ENCODE data around the gene C20orf204. TPM values are rescaled to one million over a fixed set of nuclear protein-coding genes. Genes with fewer than 3 reads are reported as not detected.

The C20orf204 gene
- total and polyA plus RNA-seq, 10 of the 15 experiments (the other 5 are each of a cell fraction or from before 2014, with no cell fraction given): 0.24 to 56.0 (median 12.4) TPM

DNA sequence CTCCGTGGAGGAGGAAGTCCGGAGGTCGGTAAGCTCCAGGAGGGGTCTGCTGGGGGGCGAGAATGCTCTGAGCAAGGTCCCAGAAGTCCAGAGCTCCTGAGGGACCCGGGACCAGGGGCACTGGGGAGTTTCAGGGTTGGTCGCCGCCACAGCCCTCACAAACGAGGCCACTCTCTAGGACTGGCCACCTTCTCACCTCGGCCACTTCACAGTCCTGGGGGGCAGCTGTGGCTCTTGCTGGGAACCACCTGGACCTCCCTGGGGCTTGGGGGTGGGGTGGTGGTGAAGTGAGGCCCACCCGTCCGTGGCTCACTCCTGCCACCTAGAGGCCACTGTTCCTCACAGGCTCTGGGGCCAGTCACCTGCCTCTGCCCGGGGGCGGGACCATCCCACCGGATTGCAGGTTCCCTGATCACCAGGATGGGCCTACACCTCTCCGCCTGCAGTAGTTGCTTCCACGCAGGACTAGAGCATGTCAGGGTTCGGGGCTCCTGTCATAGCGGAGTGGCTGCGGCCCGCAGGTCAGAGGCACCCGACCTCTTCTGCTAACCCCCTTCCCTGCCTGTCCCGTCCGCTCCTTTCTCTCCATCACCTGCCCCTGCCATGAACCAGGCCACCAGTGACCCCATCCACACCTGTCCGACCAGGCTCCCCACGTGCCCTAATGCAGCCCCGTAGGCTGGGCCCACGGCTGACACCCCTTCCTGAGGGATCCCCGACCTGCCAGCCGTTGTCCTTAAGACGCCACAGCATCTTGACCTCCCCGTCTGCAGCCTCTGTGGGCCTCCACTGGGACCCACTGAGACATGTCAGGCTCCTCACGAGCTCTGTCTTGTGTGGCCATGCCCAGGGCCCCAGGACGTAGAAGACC lies 21.9 kb downstream of the C20orf204 start:
- H3K4me1 ChIP-seq (ENCODE audit: control insufficient read depth, insufficient read depth, low read length): peaks cover 53% of the 10 kb centered on the region
- H3K9me3 ChIP-seq (replicated peaks; ENCODE audit: control insufficient read depth, insufficient read depth, low read length): no peaks in the 10 kb centered on the region
- peak overlapping the region; percentile 38 for H3K27ac ChIP-seq (ENCODE audit: control insufficient read depth, insufficient read depth)
- peak; percentile 86 for ATAC-seq
- H3K9ac ChIP-seq (ENCODE audit: control insufficient read depth, insufficient read depth, low read length): peak overlapping the region; percentile 61
- peak overlapping the region; percentile 35 for H3K4me3 ChIP-seq
- WGBS (ENCODE audit: insufficient coverage, insufficient replicate concordance, low lambda C conversion rate, missing lambda C conversion rate): 24% methylated on average over 33 of the region's 33 CpGs
- H4K20me1 ChIP-seq (ENCODE audit: control insufficient read depth, insufficient read depth): no peaks in the 10 kb centered on the region
- H3K4me2 ChIP-seq (ENCODE audit: control insufficient read depth, insufficient read depth): peak overlapping the region; percentile 90
- CTCF ChIA-PET: interaction anchor here (0.6 to 9.2 kb wide), 23 partner anchors 9 to 521 kb away, joined by 3 to 108 read pairs (median 4); partner anchors contain the start of genes OPRL1, PRPF6, PTK6 and RGS19
- RAD21 ChIA-PET (ENCODE audit: unreplicated experiment): interaction anchor here (0.7 to 7.1 kb wide), 8 partner anchors 18 to 520 kb away, joined by 3 to 78 read pairs (median 8); partner anchors contain the start of genes PRPF6, PTK6 and TPD52L2
- SMC1A ChIA-PET (ENCODE audit: uncharacterized antibody, unreplicated experiment): interaction anchor here (0.9 to 2.6 kb wide), 7 partner anchors 19 to 229 kb away, joined by 3 to 21 read pairs (median 3); partner anchors contain the start of genes C20orf204, PRPF6 and TPD52L2
- H3K79me2 ChIP-seq (ENCODE audit: control insufficient read depth, insufficient read depth, low read length): no peaks in the 10 kb centered on the region; the same call in none of the 2 replicates
- BruUV-seq (replicated peaks): no TSS peak
- POLR2A ChIA-PET: interaction anchor here (0.6 to 2.6 kb wide), 6 partner anchors 18 to 102 kb away, joined by 3 to 28 read pairs (median 4); partner anchors contain the start of genes PRPF6 and UCKL1
- H2AFZ ChIP-seq (ENCODE audit: control insufficient read depth, low read depth, low read length): peak overlapping the region; percentile 78
- FAIRE-seq: peak; percentile 76
- intact Hi-C loops (cut with micrococcal nuclease; ENCODE audit: unreplicated experiment) (loop anchor here (2.0 to 10.0 kb wide), 4 partner anchors 19 to 193 kb away; partner anchors contain the start of genes ABHD16B, PRPF6, TPD52L2 and UCKL1), in situ Hi-C loops (cut with MboI) (no loop called here)
- DNase-seq (ENCODE audit: low read depth, low spot score): no peak
- H3K27me3 ChIP-seq (replicated peaks in 1 of 2; ENCODE audit: control insufficient read depth in 2 of 2, insufficient read depth in 2 of 2, low read length in 1 of 2): no peaks in the 10 kb centered on the region
- no peaks in the 10 kb centered on the region for H3K36me3 ChIP-seq (ENCODE audit: control insufficient read depth in 2 of 2, insufficient read depth in 2 of 2, low read length in 1 of 2)
- TF ChIP-seq RELA (IDR thresholded peaks at IDR 0.05; ENCODE audit: borderline replicate concordance, partially characterized antibody) (peak; percentile 23), EGR1 (IDR thresholded peaks at IDR 0.05; ENCODE audit: borderline replicate concordance in 1 of 2, low read depth in 2 of 2, low read length in 2 of 2) (peak in 1 of 2 experiments; percentile 57; a peak in 1 of 3 replicates), USF1 (IDR thresholded peaks at IDR 0.05; ENCODE audit: borderline replicate concordance, extremely low read length, insufficient read depth, low read depth, low read length) (no peak), ZBTB11 (CRISPR knock-in tag; IDR thresholded peaks at IDR 0.05) (no peak), ZSCAN29 (IDR thresholded peaks at IDR 0.05) (peak; percentile 36; the same call in 1 of the 2 replicates), IRF4 (IDR thresholded peaks at IDR 0.05; ENCODE audit: low read depth, low read length) (peak; percentile 66; the same call in 1 of the 2 replicates), IKZF1 (conservative IDR thresholded peaks at IDR 0.05) (peak; percentile 77), RELB (IDR thresholded peaks at IDR 0.05; ENCODE audit: low read depth) (peak; percentile 72), NBN (IDR thresholded peaks at IDR 0.05) (0 out of 2 replicates have a peak, but pooled peaks have one; percentile 54), KLF5 (IDR thresholded peaks at IDR 0.05; ENCODE audit: partially characterized antibody) (no peak), STAT3 (IDR thresholded peaks at IDR 0.05; ENCODE audit: low read depth, low read length) (no peak), RBBP5 (conservative IDR thresholded peaks at IDR 0.05) (no peak)
- TF ChIP-seq, protein P1, sequence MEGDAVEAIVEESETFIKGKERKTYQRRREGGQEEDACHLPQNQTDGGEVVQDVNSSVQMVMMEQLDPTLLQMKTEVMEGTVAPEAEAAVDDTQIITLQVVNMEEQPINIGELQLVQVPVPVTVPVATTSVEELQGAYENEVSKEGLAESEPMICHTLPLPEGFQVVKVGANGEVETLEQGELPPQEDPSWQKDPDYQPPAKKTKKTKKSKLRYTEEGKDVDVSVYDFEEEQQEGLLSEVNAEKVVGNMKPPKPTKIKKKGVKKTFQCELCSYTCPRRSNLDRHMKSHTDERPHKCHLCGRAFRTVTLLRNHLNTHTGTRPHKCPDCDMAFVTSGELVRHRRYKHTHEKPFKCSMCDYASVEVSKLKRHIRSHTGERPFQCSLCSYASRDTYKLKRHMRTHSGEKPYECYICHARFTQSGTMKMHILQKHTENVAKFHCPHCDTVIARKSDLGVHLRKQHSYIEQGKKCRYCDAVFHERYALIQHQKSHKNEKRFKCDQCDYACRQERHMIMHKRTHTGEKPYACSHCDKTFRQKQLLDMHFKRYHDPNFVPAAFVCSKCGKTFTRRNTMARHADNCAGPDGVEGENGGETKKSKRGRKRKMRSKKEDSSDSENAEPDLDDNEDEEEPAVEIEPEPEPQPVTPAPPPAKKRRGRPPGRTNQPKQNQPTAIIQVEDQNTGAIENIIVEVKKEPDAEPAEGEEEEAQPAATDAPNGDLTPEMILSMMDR (IDR thresholded peaks at IDR 0.05 in 2 of 3, conservative IDR thresholded peaks at IDR 0.05 in 1 of 3; ENCODE audit: control insufficient read depth in 2 of 3, extremely low read depth in 1 of 3, insufficient read depth in 1 of 3, low read depth in 3 of 3, low read length in 3 of 3): peak; percentile 92 to 94 (median 93)

All from GM12878 (cell line).